ENCODE results near the gene ZNF561.

DNA sequence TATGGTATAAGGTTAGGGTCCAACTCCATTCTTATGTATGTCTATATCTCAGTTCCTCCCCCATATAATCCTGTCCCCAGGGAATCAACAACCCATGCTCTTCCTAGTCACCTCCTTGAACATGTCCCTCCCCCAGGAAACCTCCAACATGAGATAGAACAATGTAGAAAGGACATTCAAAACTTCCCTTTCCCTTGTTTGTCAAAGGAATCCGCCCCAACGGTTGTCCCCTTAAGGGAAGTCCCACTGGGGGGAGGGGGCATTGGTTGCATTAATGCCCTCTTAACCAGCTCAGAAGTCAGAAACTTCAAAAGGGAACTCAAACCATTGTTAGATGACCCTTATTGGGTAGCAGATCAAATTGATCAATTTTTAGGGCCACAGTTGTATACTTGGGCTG is 6.8 kb upstream of the ZNF561 start:
- TF ChIP-seq, protein P1, sequence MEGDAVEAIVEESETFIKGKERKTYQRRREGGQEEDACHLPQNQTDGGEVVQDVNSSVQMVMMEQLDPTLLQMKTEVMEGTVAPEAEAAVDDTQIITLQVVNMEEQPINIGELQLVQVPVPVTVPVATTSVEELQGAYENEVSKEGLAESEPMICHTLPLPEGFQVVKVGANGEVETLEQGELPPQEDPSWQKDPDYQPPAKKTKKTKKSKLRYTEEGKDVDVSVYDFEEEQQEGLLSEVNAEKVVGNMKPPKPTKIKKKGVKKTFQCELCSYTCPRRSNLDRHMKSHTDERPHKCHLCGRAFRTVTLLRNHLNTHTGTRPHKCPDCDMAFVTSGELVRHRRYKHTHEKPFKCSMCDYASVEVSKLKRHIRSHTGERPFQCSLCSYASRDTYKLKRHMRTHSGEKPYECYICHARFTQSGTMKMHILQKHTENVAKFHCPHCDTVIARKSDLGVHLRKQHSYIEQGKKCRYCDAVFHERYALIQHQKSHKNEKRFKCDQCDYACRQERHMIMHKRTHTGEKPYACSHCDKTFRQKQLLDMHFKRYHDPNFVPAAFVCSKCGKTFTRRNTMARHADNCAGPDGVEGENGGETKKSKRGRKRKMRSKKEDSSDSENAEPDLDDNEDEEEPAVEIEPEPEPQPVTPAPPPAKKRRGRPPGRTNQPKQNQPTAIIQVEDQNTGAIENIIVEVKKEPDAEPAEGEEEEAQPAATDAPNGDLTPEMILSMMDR (IDR thresholded peaks at IDR 0.05): no peak
- TF ChIP-seq POLR2A (IDR thresholded peaks at IDR 0.05): no peak
